G401 (cell line): ENCODE measurements around the gene ATF6. TPM values are rescaled to one million over a fixed set of nuclear protein-coding genes. Genes with fewer than 3 reads are reported as not detected.

Source experiments
- DNase-seq: peaks from one replicate; pipeline ENCODE4 v3.0.0-alpha.2; 2015; ENCODE audit warnings: low spot score
- in situ Hi-C: cut with HindIII; loops from 2 replicates; pipeline ENCODE4 v1.10.0; 2016; ENCODE audit warnings: low sequenced_read_pairs, mixed read lengths
- total RNA-seq: library from RNA; depleted of rRNA; stranded (reverse); fragments of >200 nt; shearing (Covaris generic); gene quantifications from 2 replicates; pipeline ENCODE4 v1.2.3, GENCODE V29; 2014

The ATF6 gene
- total RNA-seq, 1 experiment from 2014 or later = 15.2 TPM

DNA sequence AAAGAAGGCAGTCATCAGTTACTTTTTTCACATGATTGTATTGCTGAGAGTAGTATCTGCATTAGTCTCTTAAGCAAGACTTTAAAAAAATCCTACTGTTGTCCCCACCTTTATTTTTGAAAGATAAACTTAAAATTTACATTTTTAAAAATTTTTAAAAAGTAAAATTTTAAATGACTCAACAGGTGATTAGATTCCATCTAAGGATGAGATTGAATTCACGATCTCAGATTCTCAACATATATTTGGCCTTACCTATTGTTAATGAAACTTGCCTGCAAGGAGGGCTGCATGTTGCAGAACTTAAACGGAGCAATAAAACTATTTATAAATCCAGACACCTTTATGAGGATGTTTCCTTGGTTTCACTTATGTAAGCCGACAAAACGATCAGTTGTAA is 182.3 kb downstream of the ATF6 start:
- DNase-seq = no peak
- in situ Hi-C loops = no loop called here

DNA sequence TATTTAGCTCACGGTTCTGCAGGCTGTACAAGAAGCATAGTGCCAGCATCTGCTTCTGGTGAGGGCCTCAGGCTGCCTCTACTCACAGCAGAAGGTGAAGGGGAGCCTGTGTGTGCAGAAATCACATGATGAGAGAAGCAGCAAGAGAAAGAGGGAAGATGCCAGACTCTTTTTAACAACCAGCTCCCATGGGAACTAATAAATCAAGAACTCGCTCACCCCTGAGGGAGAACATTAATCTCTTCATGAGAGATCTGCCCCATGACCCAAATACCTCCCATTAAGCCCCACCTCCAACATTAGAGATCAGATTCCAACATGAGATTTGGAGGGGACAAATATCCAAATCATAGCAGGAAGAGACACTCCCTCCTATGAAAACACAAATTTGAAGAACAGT is 183.4 kb downstream of the ATF6 start:
- DNase-seq = no peak
- in situ Hi-C loops = no loop called here

DNA sequence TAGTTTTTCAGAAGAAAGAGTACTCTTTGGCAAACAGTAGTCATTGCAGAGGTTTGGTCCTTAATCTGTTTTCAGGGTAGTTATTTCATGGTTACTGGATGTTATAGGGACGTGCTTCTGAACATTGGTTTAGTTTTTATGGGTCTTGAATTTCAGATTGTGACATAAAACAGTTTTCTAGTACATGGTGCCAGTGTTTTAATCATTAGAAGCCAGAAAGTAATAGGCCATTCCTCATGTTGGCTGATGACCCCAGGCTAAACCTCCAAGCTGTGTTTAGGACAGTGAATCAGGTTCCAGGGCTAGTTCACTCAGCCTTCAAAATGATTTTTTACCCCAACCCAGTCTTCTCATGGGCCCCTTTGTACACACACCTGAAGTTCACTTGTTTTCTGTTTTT is 184.3 kb downstream of the ATF6 start:
- in situ Hi-C loops = no loop called here
- DNase-seq = no peak

DNA sequence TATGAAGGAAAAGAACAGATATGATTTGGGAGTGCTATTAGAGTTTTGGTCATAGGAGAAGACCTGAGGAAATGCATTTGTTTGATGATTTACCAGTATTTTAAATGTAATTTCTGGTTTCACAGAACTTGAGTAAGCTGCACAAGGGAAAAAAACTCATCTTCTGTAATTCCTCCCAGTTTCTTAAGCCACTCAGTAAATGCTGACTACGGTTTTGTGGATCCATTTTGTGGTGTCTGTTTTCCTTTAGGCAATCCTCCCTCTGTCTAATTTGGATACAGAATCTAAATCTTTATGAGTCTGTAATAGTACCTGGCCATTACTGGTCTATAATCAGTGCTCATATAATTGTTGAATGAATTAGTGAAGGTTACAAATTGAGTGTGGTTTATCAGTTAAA is 185.5 kb downstream of the ATF6 start:
- in situ Hi-C loops = no loop called here
- DNase-seq = no peak

DNA sequence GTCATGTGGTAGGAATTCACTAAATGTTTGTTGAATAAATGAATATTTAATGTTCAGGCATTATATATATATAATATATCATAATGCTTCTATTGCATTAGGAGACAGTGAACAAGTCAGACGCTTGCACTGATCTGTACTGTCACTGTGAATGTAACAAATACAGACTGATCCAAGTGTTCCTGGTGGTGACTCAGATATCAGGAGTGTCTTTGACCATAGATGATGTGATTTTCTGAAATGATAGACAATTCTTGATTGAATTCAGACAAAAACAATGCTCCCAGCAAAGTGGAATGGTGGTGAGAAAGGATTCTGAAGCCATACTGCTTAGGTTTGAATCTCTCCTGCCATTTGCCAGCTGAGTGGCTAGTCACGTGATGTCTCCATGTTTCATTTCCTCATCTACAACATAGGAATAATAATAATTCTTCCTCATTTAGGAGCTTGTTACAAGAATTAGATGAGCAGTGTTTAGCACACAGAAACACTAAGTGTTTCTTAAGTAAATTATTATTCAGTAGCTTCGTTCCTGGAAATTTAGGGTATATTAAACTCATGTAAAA is 186.6 kb downstream of the ATF6 start:
- in situ Hi-C loops = no loop called here
- DNase-seq = no peak

DNA sequence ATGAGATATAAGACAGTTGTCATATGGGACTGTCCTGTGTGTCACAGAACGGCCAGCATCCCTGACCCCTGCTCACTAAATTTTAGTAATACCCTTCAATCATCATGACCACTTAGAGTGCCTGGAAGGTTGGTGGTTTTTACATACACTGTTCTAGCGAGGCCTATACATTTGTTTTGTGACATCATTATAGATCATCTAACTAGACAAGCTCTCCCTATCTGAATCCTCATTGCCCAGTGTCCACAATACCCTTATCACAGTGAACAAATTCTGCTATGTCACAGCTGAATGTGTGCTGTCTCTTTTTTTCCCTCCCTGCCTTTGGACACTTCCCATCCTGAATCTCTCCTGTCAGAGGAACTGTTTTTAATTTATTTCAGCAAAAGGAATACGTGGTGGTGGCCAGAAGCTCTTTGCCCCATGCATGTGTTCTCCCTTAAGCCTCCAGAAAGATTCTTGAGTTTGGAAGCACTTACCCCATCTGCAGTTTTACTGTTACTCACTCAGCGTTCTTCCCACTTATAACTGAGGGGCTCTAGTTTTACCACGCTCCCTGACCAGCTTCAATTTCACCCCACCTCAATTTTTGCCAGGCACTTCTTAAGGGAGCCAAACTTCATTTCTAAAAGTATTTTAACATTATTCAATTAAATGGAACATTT is 187.3 kb downstream of the ATF6 start:
- in situ Hi-C loops = no loop called here
- no peak for DNase-seq

DNA sequence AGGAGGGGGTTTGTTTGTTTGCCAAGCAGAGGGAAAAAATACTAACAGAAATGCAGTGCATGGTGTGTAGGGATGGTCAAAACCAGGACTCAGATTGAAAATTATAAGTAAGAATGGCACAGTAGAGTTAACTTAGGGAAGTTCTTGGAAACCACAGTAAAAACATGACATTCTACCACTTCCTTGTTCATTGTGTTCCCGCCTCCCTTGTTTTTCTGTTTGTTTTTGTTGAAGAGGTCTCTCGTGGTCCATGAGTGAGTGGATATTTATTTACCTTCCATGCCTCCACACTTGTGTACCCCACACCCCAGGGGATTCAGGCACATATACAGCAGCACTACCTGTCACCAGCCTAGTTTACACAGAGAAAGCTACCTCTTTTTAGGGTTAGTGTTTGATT is 187.9 kb downstream of the ATF6 start:
- in situ Hi-C loops = no loop called here
- no peak for DNase-seq

DNA sequence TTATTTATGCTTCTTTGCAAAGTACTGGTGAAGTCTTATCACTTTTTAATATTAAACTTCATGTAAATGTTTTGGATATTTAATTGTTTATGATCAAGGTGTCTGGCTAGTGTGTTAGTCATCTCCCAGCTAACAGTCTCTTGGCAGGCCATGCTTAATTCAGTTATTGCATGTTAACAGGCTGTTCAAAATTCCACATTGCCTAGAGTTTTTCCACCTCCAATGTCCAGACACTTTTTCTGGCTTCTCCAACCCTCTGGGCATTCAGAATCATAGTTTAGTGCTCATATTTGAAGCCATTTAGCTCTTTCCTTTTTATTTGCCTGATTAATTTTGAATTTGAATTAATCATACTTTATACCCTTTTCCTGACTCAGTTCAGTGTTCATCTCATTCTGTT is 188.3 kb downstream of the ATF6 start:
- in situ Hi-C loops = no loop called here
- DNase-seq = no peak

DNA sequence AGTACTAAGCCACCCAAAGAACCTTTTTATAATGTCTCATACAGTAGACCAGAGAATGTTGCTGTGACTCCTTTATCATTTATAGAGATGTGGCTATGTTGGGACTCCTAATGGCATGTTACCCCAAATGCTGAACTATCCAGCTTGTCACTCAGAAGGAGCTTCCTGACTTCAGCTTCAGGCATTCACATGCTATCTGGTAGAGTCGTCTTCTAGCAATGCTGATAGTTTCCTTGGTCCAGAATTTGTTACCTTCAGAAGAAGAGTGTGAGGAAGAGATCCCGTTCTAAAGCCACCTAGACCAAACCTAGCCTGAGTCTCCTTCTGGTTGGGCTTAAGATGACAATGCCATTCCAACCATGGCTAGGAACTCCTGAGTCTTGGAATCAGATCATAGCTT is 189.5 kb downstream of the ATF6 start:
- DNase-seq = no peak
- in situ Hi-C loops = no loop called here

DNA sequence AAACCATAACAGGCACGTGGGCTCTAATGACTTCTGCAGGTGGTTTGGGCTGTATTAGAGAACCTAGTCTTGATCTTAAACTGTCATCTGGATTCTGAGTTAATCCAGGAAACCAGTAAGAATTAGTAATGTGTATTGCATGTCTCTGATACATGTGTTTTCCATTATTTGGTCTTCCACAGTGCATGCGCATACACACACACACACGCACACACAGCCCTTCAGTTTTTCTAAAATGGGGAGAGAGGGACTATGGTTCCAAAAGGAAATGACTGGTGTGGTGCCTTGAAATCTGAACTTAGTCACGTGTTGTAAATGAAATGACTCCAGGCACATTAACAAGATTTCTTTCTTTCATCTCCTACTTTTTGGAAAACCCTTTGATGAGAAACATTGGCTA is 190.0 kb downstream of the ATF6 start:
- no peak for DNase-seq
- in situ Hi-C loops = no loop called here

DNA sequence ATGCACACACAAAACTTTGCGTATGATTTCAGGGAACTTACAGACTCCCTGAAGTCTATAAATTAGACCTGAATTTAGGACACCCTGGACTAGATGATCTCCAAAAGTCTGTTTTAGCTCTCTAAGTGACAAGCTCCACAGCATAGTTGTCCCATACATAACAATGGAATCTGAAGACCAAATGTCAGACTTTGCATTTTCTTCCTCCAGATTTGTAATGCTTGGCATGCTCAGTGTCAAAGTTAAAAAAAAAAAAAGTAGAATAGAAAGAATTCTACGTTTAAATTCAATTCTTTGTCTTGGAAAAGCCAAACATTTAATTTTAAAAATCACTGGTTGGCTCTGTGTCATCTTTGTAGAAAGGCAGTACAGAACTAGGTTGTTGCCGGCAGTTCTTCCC is 190.8 kb downstream of the ATF6 start:
- DNase-seq = no peak
- in situ Hi-C loops = no loop called here

DNA sequence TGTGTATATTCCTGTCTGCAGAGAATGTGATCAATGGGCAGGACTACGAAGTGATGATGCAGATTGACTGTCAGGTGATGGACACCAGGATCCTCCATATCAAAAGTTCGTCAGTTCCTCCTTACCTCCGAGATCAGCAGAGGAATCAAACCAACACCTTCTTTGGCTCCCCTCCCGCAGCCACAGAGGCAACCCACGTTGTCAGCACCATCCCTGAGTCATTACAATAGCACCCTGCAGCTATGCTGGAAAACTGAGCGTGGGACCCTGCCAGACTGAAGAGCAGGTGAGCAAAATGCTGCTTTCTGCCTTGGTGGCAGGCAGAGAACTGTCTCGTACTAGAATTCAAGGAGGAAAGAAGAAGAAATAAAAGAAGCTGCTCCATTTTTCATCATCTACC is 192.3 kb downstream of the ATF6 start:
- peak; percentile 52 for DNase-seq
- in situ Hi-C loops = no loop called here

DNA sequence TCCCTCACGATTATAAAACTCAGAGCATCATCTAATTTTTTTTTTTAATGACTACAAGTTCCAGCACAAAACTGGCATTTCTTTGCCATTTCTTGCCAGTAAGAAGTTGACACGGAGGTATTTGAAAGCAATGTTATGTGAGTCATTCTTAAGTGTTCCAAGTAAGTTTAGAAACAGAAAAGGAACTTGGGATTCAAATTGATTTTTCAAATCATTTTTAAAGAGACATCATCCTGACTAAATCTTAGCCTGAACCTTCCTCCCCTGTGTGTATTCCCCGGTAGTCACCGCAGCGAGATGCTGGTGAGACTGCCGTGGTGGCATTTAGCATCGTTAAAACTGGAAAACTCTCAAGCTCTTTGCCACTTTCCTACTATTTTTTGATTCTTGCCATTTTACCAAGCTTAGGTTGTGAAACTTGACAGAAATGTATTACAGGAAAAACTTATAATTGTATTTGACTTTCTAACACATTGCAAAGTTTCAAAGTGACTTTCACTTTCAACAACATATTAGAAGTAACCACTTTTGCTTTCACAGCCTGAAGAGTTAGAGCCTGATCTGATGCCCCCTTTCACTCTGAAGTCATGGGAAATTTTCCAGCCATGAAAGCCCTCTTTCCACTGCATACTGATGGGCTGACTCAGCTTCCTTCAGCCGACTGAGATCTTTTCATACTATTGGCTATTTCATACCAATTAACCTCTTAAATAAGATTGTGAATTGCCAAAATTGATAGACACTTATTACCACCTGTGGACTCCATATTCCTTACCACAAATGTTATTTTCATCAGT is 196.2 kb downstream of the ATF6 start:
- no peak for DNase-seq
- in situ Hi-C loops = no loop called here

DNA sequence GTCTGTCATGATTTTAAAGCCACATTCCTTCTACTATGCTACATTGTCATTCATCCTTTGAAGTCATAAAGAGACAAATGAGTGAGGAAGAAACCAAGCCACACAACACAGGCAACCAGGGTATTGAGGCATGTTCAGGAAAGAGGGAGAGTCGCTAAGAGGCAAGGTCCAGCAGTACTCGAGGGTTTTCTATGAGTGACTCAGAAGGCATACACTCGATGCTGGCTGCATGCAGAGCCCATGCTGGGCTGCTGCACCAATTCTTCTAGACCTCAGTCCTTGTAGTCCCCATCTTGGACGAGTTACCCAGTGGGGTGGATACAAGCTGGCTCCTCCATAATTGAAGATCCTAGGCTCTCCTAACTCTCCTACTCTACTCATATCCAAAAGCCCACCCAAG is 199.9 kb downstream of the ATF6 start:
- DNase-seq = no peak
- in situ Hi-C loops = no loop called here

DNA sequence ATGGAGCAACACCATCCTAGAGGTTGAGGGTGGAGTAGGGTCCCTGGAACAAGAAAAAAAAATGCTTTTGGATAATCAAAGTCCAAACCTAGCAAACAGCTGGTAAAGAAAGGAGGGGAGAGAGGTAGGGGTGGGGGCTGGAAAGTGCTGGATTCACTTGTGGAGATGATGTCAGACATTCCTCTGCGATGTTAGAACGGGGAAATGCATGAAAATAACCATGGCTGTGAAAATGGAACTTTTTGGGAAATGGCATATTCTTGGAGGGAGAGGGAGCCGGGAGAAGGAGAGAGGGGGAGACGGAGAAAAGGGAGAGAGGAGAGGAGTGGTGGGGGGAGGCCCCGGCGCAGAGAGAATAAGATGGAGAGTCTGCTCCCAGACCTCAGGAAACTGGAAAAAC is 203.9 kb downstream of the ATF6 start:
- no peak for DNase-seq
- in situ Hi-C loops = no loop called here

DNA sequence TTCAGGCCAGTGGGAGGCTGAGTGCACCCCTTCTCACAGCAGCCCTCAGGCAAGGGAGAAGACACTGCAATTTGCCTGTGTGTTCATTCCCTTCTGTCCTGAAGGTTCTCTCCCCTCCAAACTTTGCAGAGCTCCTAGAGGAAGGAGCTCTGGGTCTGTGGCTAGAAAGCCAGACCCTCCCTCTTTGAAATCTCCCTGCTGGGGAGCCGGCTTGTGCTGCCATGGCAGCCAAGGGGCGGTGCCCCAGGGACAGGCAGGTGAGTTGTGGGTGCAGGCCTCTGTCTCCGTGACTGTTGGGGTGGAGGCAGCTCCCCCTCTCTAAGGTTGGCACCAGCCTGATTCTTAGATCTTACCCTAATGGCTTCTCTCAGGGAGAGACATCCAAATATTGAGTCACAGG is 204.5 kb downstream of the ATF6 start:
- in situ Hi-C loops = no loop called here
- no peak for DNase-seq

DNA sequence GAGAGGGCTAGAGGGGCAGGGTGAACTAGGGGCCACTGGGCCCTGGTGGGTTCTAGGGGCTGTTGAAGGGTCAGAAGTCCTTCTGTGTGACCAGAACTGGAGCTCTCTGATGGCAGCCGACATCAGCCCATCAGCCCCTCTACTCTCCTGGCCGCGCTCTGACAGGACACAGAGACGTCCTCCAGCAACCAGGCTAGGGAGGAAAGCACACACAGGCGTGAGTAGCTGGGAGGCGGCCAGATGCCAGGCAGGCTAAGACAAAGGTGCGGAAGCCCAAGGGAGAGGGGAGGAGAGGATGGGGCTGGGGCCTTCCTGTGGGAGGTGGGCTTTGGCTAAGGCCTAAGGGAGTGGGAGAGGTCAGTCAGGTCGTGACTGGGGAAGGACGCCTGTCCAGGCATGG is 206.7 kb downstream of the ATF6 start:
- DNase-seq = no peak
- in situ Hi-C loops = no loop called here

DNA sequence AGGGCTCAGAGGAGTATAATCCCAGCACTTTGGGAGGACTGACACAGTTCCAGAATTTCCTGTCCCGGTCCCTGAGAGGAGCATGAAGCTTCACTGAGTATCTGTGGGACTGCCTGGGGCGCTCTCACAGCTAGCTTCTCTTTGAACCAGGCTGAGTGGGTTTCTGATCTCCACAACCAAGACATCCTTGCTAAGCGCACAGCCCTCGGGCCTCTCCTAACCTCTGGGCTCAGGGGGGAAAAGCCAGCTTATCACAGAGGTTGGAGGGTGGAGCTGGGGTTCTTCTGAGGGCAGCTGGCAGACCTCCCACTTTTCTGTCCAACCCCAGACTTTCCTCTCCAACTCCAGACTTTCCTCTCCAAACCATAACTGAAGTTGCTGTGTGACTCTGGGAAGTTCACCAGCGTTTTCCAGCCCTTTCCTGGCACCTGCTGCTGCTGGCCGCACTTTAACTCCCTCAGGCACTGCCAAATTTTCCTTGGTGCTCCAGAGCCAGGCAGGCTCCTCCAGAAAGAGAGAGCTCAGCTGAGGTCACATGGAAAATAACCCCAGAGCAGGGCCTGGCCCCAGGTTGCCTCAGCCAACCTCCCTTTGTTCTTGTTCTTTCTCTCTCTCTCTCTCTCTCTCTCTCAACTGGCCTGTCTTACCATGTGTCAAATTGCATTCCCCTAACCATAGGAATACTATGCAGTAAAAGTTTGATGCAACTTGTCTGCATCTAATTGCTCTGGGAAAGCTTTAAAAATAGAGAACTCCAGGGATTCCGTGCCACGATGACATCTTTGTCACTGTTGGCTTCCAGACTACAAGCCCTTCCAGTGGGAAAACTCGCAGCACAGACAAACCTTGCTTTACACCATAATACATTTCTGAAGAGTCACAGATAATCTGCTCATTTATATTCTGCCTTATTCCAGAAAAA is 208.1 kb downstream of the ATF6 start:
- in situ Hi-C loops = no loop called here
- peak; percentile 5 for DNase-seq

DNA sequence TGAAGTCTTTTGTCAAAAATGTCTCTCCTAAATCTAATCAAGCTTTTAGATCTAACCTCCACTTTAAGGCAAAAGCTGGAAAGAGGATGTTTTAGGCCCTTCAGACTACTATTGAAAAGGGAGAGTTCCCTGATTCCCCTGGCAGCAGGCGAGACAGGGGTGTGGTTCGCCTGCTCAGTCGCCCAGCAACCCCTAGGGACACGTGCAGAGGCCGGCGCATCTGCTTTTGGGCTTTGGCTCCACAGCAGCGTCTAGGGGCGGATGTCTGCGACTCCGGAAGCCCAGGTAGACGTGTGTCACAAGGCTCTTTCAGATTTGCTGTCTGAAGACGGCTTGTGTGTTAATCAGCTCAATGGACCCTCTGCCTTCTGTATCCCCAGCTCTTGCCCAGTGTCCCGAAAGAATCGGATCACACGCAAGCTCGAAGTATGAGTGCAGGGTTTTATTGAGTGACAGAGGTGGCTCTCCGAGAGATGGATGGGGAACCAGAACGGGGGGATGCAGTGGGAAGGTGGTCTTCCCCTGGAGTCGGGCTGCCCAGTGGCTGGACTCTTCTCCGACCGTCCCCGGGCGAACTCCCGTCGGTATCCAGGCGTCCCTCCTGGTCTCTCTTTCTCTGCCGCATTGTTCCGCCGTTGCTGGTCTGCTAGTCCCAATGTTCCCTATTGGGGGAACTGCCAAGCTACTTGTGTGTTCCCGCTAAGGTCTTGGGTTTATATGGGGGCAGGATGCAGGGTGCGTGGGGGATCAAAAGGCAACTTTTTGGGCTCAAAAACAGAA is 212.1 kb downstream of the ATF6 start:
- no peak for DNase-seq
- in situ Hi-C loops = no loop called here
